HCT116 (cell line): ENCODE measurements around the gene C1orf122. TPM values are rescaled to one million over a fixed set of nuclear protein-coding genes. Genes with fewer than 3 reads are reported as not detected.

Source experiments
- ATAC-seq: fragments of 200-7000 bp; cut with Tn5 transposase; 2 replicates; pipeline ENCODE4 v1.9.1; 2020; ENCODE audit warnings: mild to moderate bottlenecking, moderate library complexity
- BruUV-seq: library from RNA; stranded (reverse); fragments of 400-500 nt; replicated peaks from 2 replicates; lab custom pipeline; 2021; lab: Mats Ljungman, UMichigan
- CTCF ChIA-PET: fragments of 300-600 bp; sonication (Branson Sonifier 250); formaldehyde crosslinking; loops from one replicate; lab custom pipeline; 2021; ENCODE audit warnings: antibody characterized with exemption; lab: Charles Lee
- POLR2A ChIA-PET: fragments of 300-600, 350-600 bp; sonication (Branson Sonifier 250); formaldehyde crosslinking; loops from one replicate; lab custom pipeline; 2021; ENCODE audit warnings: antibody characterized with exemption; lab: Charles Lee
- RAD21 ChIA-PET, 2 experiments: fragments of 300-600 bp; sonication (Branson Sonifier 250); formaldehyde crosslinking; loops; one replicate each; lab custom pipeline; 2023; ENCODE audit warnings: low total read pairs in 2 of 2; ENCODE audit not compliant: uncharacterized antibody in 2 of 2, unreplicated experiment in 2 of 2, low non-redundant PET in 1 of 2; lab: Charles Lee
- DNase-seq: peaks from one replicate; pipeline ENCODE4 v3.0.0-alpha.2; 2010; ENCODE audit warnings: low read depth, low spot score
- H2AFZ ChIP-seq: fragments of 200-600 bp; shearing (Covaris generic), sonication (generic); 2 replicates; pipeline ENCODE4 v1.6.1; 2017; ENCODE audit warnings: low read depth, mixed run types, mixed read lengths, antibody characterized with exemption, low read length; ENCODE audit not compliant: poor library complexity, severe bottlenecking
- H3K27ac ChIP-seq: 2 replicates; pipeline ENCODE4 v1.5.1; 2012; ENCODE audit warnings: low read depth, low read length
- H3K27me3 ChIP-seq: fragments of 200-600 bp; sonication (generic); 2 replicates; pipeline ENCODE4 v1.6.1; 2016; ENCODE audit warnings: mixed run types, low read length, mixed read lengths; ENCODE audit not compliant: insufficient read depth
- H3K36me3 ChIP-seq, 2 experiments: fragments of 200-500 bp in 1 of 2; fragments of 200-600 bp in 1 of 2; sonication (Bioruptor generic) in 1 of 2; sonication (generic) in 1 of 2; 2 replicates each; pipeline versions ENCODE4 v1.5.1 to v1.6.1; 2014 to 2016; ENCODE audit warnings: low read length in 2 of 2, inconsistent platforms in 1 of 2, mixed read lengths in 1 of 2, mixed run types in 1 of 2; ENCODE audit not compliant: insufficient read depth in 2 of 2, control insufficient read depth in 1 of 2
- H3K4me1 ChIP-seq, 2 experiments: fragments of 200-600 bp in 1 of 2; sonication (generic) in 1 of 2; 2 replicates each; pipeline versions ENCODE4 v1.5.1 to v1.6.1; 2012 to 2017; ENCODE audit warnings: low read length in 2 of 2, inconsistent platforms in 1 of 2, mild to moderate bottlenecking in 1 of 2, mixed read lengths in 1 of 2, mixed run types in 1 of 2, moderate library complexity in 1 of 2; ENCODE audit not compliant: insufficient read depth in 2 of 2, control insufficient read depth in 1 of 2
- H3K4me2 ChIP-seq: fragments of 200-600 bp; sonication (generic); 2 replicates; pipeline ENCODE4 v1.6.1; 2017; ENCODE audit warnings: mixed run types, low read length, mixed read lengths
- H3K4me3 ChIP-seq, 2 experiments: fragments of 200-600 bp in 1 of 2; sonication (generic) in 1 of 2; replicated peaks in 1 of 2; 2 replicates each; pipeline ENCODE4 v1.5.1; 2011 to 2016; ENCODE audit warnings: low read length in 2 of 2, control low read depth in 1 of 2, low read depth in 1 of 2, mild to moderate bottlenecking in 1 of 2, mixed read lengths in 1 of 2, mixed run types in 1 of 2
- H3K79me2 ChIP-seq: fragments of 200-600 bp; sonication (generic); 2 replicates; pipeline ENCODE4 v1.6.1; 2017; ENCODE audit warnings: mild to moderate bottlenecking, mixed run types, low read length, moderate library complexity, mixed read lengths; ENCODE audit not compliant: insufficient read depth
- H3K9ac ChIP-seq: fragments of 200-600 bp; sonication (generic); 2 replicates; pipeline ENCODE4 v1.6.1; 2016; ENCODE audit warnings: low read length, mixed read lengths
- H3K9me2 ChIP-seq: fragments of 200-600 bp; sonication (generic), shearing (Covaris generic); 2 replicates; pipeline ENCODE4 v1.6.1; 2017; ENCODE audit warnings: mixed run types, mild to moderate bottlenecking, moderate library complexity; ENCODE audit not compliant: insufficient read depth
- H3K9me3 ChIP-seq, 2 experiments: fragments of 200-500 bp in 1 of 2; fragments of 200-600 bp in 1 of 2; sonication (Bioruptor generic) in 1 of 2; sonication (generic) in 1 of 2; 2 replicates each; pipeline ENCODE4 v1.6.1; 2014 to 2017; ENCODE audit warnings: low read length in 2 of 2, mixed read lengths in 2 of 2, inconsistent platforms in 1 of 2, low read depth in 1 of 2, mild to moderate bottlenecking in 1 of 2, mixed run types in 1 of 2, moderate library complexity in 1 of 2; ENCODE audit not compliant: control insufficient read depth in 1 of 2, insufficient read depth in 1 of 2
- H4K20me1 ChIP-seq: fragments of 200-600 bp; sonication (generic), shearing (Covaris generic); 2 replicates; pipeline ENCODE4 v1.6.1; 2017; ENCODE audit warnings: mixed run types, mild to moderate bottlenecking, moderate library complexity; ENCODE audit not compliant: insufficient read depth
- CBX3 ChIP-seq: IDR thresholded peaks from 2 replicates; pipeline ENCODE4 v1.6.1; 2012; ENCODE audit warnings: low read depth
- CEBPB ChIP-seq: IDR thresholded peaks from 2 replicates; pipeline ENCODE4 v1.6.1; 2012; ENCODE audit warnings: low read depth
- EGR1 ChIP-seq: IDR thresholded peaks from 2 replicates; pipeline ENCODE4 v1.6.1; 2012; ENCODE audit warnings: low read depth
- EZH2 ChIP-seq: fragments of 200-600 bp; sonication (generic); IDR thresholded peaks from 2 replicates; pipeline ENCODE4 v1.6.1; 2017; ENCODE audit warnings: antibody characterized with exemption, mixed run types
- EZH2phosphoT487 ChIP-seq: fragments of 200-600 bp; IDR thresholded peaks from 2 replicates; pipeline ENCODE4 v1.6.1; 2018; ENCODE audit warnings: antibody characterized with exemption, borderline replicate concordance
- FOSL1 ChIP-seq: IDR thresholded peaks from 2 replicates; pipeline ENCODE4 v1.6.1; 2012; ENCODE audit warnings: low read depth
- JUND ChIP-seq: IDR thresholded peaks from 2 replicates; pipeline ENCODE4 v1.6.1; 2012
- RAD21 ChIP-seq: IDR thresholded peaks from 2 replicates; pipeline ENCODE4 v1.6.1; 2012; ENCODE audit warnings: low read depth, mild to moderate bottlenecking
- SIN3A ChIP-seq: IDR thresholded peaks from 2 replicates; pipeline ENCODE4 v1.6.1; 2012; ENCODE audit warnings: low read depth
- TCF7L2 ChIP-seq: IDR thresholded peaks from 2 replicates; pipeline ENCODE4 v1.7.0; 2011; ENCODE audit warnings: borderline replicate concordance, inconsistent platforms; ENCODE audit not compliant: insufficient read depth, insufficient read length; ENCODE audit errors: extremely low read depth
- YY1 ChIP-seq: IDR thresholded peaks from 2 replicates; pipeline ENCODE4 v1.6.1; 2011; ENCODE audit warnings: low read length, low read depth, moderate library complexity, mild to moderate bottlenecking; ENCODE audit not compliant: insufficient replicate concordance; ENCODE audit errors: extremely low read depth
- intact Hi-C: fragments of 100-400 bp; cut with micrococcal nuclease; formaldehyde crosslinking; loops from 2 replicates; pipeline ENCODE4 v1.10.0; 2022
- total RNA-seq: library from RNA; stranded (reverse); gene quantifications from one replicate; pipeline ENCODE4 v1.2.1, GENCODE V29; 2021; ENCODE audit not compliant: unreplicated experiment
- TF ChIP-seq, protein P1 (sequence below): IDR thresholded peaks from 2 replicates; pipeline ENCODE4 v1.6.1; 2012
- TF ChIP-seq, protein P2 (sequence below), 3 experiments: fragments of 200-600 bp in 1 of 3; sonication (generic) in 1 of 3; IDR thresholded peaks in 2 of 3; conservative IDR thresholded peaks in 1 of 3; 2 replicates each; pipeline ENCODE4 v1.5.1; 2012 to 2017; ENCODE audit warnings: low read depth in 2 of 3, low read length in 2 of 3, antibody characterized with exemption in 1 of 3, borderline replicate concordance in 1 of 3, control low read depth in 1 of 3, mild to moderate bottlenecking in 1 of 3, mixed read lengths in 1 of 3, mixed run types in 1 of 3, moderate library complexity in 1 of 3; ENCODE audit not compliant: insufficient read depth in 1 of 3

Gene C1orf122
- total RNA-seq, 1 experiment from 2014 or later: 34.2 TPM

DNA sequence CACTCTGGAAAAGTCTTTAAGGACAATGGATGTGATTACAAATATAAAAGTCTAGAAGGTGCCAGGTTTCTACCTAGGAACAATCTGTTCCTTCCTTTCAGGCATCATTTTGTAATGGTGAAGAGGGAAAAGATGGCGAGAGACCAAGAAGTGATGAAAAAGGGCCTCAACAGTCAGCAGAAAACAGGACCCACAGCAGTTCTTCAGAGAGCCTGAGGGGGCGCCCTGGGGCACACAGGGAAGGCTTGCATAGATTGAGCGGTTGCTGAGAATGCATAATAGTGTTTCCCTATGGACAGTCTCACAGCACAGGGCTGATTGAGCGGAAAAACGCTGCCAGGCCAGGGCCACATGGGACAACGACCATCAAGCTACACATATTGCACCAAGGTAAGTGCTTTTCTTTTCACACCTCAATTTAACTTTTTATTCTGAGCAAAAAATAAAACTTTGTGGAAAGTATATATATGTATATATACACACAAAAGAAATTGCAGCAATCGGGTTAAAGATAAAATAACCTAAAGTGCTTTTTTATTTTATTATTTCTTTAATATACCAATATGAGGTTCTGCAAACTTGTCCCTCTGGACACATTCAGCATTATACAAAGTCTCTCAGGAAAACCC is 3.6 kb downstream of the C1orf122 start (continued):
- no peak for TF ChIP-seq EZH2
- TF ChIP-seq FOSL1: no peak
- TF ChIP-seq, protein P1, sequence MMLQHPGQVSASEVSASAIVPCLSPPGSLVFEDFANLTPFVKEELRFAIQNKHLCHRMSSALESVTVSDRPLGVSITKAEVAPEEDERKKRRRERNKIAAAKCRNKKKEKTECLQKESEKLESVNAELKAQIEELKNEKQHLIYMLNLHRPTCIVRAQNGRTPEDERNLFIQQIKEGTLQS: no peak
- TF ChIP-seq CEBPB: 0 out of 2 replicates have a peak, but pooled peaks have one; percentile 2
- TF ChIP-seq EZH2phosphoT487: no peak
- TF ChIP-seq RAD21: peak; percentile 60
- TF ChIP-seq EGR1: no peak
- TF ChIP-seq, protein P2, sequence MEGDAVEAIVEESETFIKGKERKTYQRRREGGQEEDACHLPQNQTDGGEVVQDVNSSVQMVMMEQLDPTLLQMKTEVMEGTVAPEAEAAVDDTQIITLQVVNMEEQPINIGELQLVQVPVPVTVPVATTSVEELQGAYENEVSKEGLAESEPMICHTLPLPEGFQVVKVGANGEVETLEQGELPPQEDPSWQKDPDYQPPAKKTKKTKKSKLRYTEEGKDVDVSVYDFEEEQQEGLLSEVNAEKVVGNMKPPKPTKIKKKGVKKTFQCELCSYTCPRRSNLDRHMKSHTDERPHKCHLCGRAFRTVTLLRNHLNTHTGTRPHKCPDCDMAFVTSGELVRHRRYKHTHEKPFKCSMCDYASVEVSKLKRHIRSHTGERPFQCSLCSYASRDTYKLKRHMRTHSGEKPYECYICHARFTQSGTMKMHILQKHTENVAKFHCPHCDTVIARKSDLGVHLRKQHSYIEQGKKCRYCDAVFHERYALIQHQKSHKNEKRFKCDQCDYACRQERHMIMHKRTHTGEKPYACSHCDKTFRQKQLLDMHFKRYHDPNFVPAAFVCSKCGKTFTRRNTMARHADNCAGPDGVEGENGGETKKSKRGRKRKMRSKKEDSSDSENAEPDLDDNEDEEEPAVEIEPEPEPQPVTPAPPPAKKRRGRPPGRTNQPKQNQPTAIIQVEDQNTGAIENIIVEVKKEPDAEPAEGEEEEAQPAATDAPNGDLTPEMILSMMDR (IDR thresholded peaks at IDR 0.05 in 2 of 3, conservative IDR thresholded peaks at IDR 0.05 in 1 of 3; ENCODE audit: borderline replicate concordance in 1 of 3, insufficient read depth in 1 of 3, low read depth in 2 of 3, low read length in 2 of 3): peak; percentile 47 to 96 (median 94); a peak in 5 of 6 replicates
- TF ChIP-seq JUND: no peak
- no peak for TF ChIP-seq YY1
- TF ChIP-seq, all 23 proteins: peak for 5

DNA sequence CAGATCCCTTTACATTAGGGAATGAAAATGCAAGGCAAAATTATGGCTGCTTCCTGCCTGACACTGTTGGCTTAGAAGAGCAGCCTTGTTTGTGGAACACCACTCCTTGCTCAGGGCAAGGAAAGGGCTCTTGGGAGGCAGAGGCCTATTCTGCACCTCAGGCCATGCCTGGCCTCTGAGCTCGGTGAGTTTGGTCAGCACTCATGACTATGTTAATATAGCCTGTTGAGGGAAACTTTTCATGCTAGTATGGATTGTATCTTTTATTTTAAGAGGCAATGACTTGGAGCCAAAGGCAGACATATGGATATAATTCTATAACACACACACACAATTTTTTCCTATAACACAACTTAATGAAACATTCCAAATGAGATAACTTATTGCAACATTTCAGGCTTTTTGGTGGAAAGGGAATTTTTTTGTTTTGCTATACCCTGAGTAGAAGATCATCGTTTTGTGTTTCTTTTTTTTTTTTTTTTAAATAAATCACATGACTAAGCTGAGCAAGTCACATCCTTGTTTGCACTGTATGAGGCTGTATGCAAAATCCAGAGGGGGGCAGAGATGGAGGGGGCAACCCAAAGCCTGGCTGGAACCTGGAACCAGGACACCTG is 6.0 kb downstream of the C1orf122 start:
- H3K79me2 ChIP-seq: peaks cover 22% of the 10 kb centered on the region
- BruUV-seq: no TSS peak
- peaks cover 8 to 12% of the 10 kb centered on the region in 2 experiments; a peak in 3 of 4 replicates for H3K36me3 ChIP-seq
- ChIA-PET CTCF (no interaction called here), RAD21 (no interaction called here), POLR2A (no interaction called here)
- no peak overlapping the region for H3K4me3 ChIP-seq
- H4K20me1 ChIP-seq: no peaks in the 10 kb centered on the region; the same call in 1 of the 2 replicates
- intact Hi-C loops: loop anchor here (5.0 kb wide), 1 partner anchor 164 kb away; no protein-coding TSS in a partner anchor
- DNase-seq: no peak
- TF ChIP-seq TCF7L2 (no peak), EGR1 (no peak), CBX3 (no peak), SIN3A (no peak)
- TF ChIP-seq, protein P1: no peak
- H3K4me1 ChIP-seq: peaks cover 9 to 29% of the 10 kb centered on the region in 2 experiments
- no peak overlapping the region for H3K27ac ChIP-seq
- ATAC-seq: no peak
- no peak overlapping the region for H3K4me2 ChIP-seq
- no peak overlapping the region for H3K9ac ChIP-seq
- H3K9me2 ChIP-seq: no peaks in the 10 kb centered on the region
- H2AFZ ChIP-seq: no peak overlapping the region
- H3K9me3 ChIP-seq: no peaks in the 10 kb centered on the region
- H3K27me3 ChIP-seq: no peaks in the 10 kb centered on the region
